Ureter (tissue), 1 donor: ENCODE results near the gene ATAD1. TPM values are rescaled to one million over a fixed set of nuclear protein-coding genes. Genes with fewer than 3 reads are reported as not detected.
"Not testable (repeated sequence)": the region's sequence is repeated elsewhere in the genome, so short reads cannot be mapped to it uniquely, and the experiment has no call there.

ENCODE experiments used
- DNase-seq: peaks from one replicate; pipeline ENCODE4 v3.0.0-alpha.2; 2020; ENCODE audit warnings: low spot score
- total RNA-seq: library from RNA; stranded (reverse); gene quantifications from one replicate; pipeline ENCODE4 v1.2.4, GENCODE V29; 2023
- donor health status: DM: yes; HTN: yes; CAD: no.

The ATAD1 gene
- total RNA-seq, 1 donor from 2014 or later = 69.8 TPM

GRCh38 chr10:87803328-87803727, 14.7 kb downstream of the ATAD1 start:
- DNase-seq = no peak

- not testable (repeated sequence) for DNase-seq
Measured at GRCh38 chr10:87801813-87802435, 16.1 kb downstream of the ATAD1 start.

- DNase-seq = no peak
Measured at GRCh38 chr10:87799860-87800259, 18.2 kb downstream of the ATAD1 start.

- DNase-seq = no peak
Measured at GRCh38 chr10:87798082-87798481, 19.9 kb downstream of the ATAD1 start.

GRCh38 chr10:87794285-87794684, 23.7 kb downstream of the ATAD1 start:
- DNase-seq = no peak

GRCh38 chr10:87790185-87790584, 27.8 kb downstream of the ATAD1 start:
- no peak for DNase-seq

- no peak for DNase-seq
Measured at GRCh38 chr10:87786421-87786820, 31.6 kb downstream of the ATAD1 start.

- no peak for DNase-seq
Measured at GRCh38 chr10:87782721-87783120, 35.3 kb downstream of the ATAD1 start.

GRCh38 chr10:87781545-87781944, 36.5 kb downstream of the ATAD1 start:
- no peak for DNase-seq

GRCh38 chr10:87776328-87776727, 41.7 kb downstream of the ATAD1 start:
- no peak for DNase-seq

- DNase-seq = no peak
Measured at GRCh38 chr10:87775766-87776165, 42.3 kb downstream of the ATAD1 start.

GRCh38 chr10:87771871-87772500, 46.0 kb downstream of the ATAD1 start:
- no peak for DNase-seq

- no peak for DNase-seq
Measured at GRCh38 chr10:87767253-87767652, 50.8 kb downstream of the ATAD1 start.

- DNase-seq = no peak
Measured at GRCh38 chr10:87765666-87766376, 52.2 kb downstream of the ATAD1 start.

GRCh38 chr10:87764072-87764934, 53.7 kb downstream of the ATAD1 start:
- no peak for DNase-seq

GRCh38 chr10:87763086-87763861, 54.8 kb downstream of the ATAD1 start:
- DNase-seq = no peak

GRCh38 chr10:87761892-87762291, 56.1 kb downstream of the ATAD1 start:
- no peak for DNase-seq

- no peak for DNase-seq
Measured at GRCh38 chr10:87761153-87761552, 56.9 kb downstream of the ATAD1 start.

- no peak for DNase-seq
Measured at GRCh38 chr10:87760195-87760905, 57.7 kb downstream of the ATAD1 start.

- no peak for DNase-seq
Measured at GRCh38 chr10:87759551-87759950, 58.5 kb downstream of the ATAD1 start.

GRCh38 chr10:87757685-87758084, 60.3 kb downstream of the ATAD1 start:
- no peak for DNase-seq
